ENCODE data around the gene TSHZ2.

Gene TSHZ2

DNA sequence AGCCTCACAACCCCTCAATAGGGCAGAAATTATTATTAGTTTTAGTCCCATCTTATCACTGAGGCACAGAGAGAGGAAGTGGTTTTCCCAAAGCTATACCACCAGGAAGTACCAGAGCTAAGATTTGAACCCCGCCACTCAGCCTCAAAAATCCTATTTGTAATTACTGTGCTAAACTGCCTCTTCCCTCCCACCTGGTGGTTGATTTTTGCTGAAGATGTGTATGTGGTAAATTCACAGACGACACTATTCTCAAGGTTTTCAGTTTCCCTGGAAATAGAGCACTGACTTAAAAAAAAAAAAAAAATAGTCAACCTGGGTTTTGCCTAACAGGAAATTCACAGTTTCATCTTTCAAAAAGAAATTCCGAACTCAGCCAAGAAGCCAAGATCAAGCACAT is 57.9 kb downstream of the TSHZ2 start:
- FAIRE-seq, result no peak

DNA sequence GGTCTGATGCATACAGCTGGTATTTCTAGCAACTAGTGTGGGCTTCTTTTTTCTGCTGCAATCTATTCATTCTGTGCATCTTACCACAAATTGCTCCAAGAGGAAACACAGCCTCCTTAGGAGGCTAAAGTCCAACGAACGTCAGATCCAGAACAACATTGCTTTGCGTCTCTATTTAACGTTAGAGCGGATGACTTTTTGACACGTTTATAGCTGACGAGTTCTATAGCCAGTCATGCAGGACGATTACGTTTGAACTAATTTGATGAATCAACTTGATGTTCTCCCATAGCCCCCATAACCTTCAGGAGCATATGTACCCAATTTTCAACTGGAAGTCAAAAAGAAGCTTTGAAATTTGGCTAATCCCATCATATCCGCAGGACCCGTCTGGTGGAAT is 59.9 kb downstream of the TSHZ2 start:
- no peak for FAIRE-seq

DNA sequence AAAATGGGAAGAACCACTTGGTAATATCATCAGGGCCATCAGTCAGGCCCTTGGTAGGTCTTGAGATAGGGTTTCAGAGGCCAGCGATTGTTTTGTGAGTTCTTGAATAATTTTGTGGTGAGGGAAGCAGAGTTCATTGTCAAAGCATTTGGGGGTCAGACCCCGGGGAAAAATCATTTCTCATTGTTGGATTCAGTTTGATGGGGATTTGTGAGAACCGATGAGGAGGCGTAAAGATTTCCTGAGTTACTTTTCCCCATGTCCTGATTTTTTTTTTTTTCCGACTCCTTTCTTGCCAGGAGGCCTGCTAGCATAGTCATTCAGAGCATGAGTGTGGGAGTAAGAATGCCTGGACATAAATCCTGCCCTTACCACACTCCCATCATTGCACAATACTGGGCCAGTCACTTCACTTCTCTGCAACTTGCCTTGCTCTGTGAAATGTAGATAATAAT is 60.3 kb downstream of the TSHZ2 start:
- no peak for FAIRE-seq

DNA sequence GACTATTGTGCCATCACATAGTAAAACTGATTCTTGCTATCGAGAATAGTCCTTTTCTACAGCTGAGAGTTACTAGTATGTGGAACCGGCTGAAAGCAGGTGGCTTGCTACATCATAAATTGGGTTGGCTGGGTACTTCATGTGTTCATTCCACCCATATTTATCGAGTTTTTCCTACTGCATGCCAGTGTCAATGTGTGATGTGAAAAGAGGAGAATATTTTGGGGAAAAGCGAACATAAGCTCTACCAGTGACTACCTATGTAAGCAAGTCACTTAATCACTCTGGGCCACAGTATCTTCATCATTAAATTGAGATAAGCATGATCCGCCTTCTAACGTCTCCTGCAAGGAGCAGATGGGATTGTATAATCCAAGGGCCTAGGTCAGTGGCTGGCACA is 61.0 kb downstream of the TSHZ2 start:
- FAIRE-seq, result no peak

DNA sequence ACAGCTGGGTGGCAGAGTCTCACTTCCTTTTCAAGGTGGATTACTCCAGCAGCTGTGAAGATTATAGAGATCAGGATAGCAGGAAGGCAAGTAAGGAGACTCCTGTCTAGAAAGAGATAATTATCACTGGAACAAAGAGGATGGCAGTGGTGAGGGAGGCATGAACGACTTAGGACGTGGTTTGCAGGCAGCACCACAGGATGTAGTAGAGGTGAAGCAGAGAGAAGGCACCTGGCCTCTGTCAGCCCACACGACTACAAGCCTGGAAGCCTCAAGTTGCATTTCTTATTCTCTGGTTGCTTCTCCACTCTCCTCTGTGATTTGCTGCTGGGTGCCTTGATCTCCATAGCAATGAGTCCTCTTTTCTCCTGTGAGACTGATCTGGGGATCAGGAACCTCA is 62.7 kb downstream of the TSHZ2 start:
- no peak for FAIRE-seq

DNA sequence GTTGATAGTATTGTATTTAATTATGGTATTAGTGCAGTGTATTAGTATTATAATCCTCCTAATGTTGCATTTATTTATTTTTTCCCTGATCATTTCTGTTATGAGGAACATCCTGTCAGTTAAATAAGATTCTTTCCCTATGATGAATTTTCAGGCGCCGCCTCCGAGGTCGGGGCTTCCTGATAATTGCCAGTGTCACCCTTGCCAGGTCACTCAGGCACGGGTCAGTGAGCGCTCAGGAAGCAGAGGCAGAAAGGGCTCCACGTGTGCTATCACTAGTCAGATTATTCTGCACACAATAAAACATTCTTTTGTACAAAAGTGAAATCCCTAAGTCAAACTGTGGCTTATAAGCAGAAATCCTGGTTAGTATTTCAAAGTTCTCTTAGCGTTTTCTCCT is 64.8 kb downstream of the TSHZ2 start:
- no peak for FAIRE-seq

DNA sequence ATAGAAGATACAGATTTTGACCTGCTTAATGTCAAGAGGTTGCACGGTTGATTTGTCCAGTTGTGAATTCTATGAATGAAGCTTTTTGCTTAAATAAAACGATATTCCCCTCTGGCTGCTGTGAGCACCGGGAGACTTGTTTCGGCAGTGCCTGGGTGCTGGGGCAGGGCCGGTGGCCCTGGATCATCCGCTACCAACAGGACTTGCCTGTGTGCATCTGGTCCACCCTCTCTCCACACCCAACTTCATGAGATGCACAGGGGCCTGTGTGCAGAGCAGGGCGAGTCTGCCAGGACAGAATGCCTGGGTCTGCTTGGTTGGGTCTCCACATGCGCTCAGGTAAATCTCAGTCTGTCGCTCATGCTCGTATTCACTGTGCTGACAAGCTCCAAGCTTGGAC is 65.5 kb downstream of the TSHZ2 start:
- no peak for FAIRE-seq

DNA sequence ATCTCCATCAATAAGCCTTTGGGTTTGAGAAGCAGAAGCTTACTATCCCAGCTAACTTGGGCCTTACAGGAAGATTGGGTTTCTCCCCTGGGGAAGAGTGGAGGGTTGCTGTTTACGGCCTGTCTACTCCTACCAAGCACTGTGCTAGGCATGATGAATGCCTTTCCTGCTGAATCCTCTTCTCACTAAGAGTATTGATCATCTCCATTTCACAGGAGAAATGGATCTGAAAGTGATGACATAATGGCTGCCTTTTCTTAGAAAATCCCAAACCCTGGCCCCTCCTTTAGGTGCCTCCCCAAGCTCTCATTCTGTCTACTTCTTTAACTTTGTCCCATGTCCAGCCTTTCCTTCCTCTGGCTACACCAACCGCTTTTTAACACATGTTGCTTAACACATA is 66.1 kb downstream of the TSHZ2 start:
- no peak for FAIRE-seq

DNA sequence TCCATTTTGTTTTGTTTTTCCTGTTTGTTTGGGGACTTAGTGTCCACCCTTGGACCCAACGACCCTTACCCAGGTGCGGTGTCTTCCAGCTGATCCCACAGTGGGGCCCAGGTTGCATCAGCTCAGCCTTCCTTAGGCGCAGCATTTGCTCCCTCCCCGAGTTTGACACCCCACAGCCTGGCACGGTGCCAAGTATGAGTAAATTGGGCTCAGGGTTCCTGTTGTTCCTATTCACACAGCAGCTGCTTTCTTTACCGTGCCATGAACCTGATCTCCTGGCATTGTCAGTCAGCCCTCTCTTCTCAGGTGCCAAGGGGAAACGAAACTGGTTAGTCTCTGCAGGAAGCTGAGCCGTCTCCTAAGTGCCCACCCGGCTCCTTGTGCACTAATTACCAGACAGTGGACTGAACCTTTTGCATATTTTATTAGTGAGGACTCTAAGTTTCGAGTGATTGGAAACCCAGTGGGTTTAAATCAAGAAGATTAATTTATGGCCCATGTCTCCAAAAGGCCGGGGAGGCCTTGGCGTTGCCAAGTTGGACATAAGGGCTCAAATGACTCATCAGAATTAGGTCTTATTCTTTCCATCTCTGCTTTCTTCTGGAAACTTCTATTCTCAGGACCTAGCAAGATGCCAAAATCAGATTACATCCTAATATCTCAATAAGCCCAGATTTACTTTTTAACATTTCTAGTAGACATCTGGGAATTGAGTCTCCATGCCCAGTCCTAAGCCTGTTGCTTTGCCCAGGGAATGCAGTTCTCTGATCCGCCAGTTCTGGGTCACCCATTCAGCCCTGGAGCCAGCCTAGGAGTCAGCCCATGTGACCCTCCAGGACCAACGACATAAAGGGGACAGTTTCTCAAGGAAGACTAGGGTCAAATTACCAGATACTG is 68.8 kb downstream of the TSHZ2 start:
- FAIRE-seq, result no peak

DNA sequence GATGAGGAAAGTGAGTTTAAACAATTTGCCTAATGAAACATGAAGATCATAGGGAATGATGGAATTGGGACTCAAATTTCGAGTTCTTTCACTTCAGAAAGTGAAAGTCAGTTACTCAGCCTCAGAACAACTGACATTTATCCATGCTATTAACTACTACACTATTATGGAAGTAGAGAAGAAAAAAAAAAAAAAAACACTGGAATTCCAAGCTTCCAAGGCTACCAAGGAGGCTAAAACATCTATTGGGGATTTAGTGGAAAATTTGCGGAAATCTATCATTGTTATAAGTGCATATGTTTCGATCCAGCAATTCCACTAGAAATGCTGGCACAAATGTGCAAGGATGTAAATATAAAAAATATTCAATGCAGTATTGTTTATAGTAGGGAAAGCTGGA is 70.4 kb downstream of the TSHZ2 start:
- FAIRE-seq, result no peak

DNA sequence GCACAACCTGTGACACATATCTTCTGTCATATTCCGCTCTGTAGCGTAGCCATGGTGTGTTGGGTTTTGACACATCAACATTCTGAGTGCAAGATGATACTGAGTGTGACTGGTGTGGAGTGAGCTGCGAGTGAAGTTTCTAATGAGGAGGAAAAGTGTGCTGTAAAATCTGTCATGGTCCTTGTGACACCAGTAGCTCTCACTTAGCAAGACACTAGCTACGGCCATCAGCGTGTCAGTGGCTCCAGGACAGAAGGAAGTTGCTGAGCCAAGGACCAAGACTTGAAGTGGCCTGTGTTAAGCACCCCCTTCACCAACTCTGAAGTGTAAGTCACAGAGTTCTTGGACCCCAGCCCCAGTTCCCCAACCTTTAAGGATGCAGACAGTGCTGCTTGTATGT is 72.1 kb downstream of the TSHZ2 start:
- no peak for FAIRE-seq

DNA sequence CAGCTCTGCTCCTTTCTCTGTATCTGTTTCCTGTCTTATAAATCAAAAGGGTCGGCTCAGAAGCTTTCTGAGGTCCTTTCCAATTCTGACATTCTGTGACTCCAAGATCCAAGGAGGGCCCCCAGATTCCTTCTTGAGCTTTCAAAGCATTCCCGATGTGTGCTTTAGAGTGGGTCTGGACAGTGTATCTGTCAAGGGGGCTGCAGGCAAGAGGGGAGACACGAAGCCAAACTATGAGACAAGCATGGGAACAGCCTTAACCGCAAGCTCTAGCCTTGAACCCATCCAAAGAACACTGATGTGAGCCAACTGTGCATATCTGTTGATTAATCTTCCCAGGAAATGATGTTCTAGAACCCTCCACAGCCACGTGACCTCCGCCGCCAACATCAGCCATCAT is 73.8 kb downstream of the TSHZ2 start:
- no peak for FAIRE-seq

DNA sequence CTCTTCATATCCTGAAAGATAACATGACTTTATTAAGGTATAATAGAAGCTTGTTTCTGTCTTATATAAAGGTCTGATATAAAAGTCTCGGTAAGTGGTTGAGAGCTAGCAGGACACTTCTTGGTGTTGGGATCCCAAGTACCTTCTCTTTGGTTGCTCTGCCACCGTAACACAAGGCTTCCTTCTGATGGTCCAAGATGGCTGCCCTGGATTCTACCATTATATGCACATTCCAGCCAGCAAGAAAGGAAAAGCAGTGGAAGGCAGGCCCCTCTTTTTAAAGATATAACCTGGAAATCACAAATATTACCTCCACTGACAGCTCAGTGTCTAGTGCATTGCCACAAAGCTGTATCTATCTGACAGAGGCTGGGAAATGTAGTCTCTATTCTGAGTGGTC is 75.0 kb downstream of the TSHZ2 start:
- FAIRE-seq, result no peak

DNA sequence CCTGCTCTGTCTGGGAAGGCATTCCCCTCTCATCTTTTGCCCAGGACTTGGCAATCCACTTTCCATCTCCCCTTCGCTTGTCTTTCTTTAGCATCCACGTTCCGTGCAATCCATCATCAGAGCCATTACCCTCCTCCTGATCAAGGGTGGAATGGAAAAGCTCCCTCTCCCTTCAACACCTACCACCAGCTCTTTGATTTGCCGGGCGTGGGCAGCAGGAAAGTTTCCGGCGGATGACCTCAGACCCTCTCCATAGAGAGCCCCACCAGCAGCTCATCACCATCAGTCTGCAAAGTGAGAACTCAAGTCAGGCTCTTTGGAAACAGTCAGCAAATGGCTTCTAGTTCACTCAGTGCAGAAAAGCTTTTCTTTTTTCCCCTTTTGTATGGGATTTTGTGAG is 76.2 kb downstream of the TSHZ2 start:
- no peak for FAIRE-seq

DNA sequence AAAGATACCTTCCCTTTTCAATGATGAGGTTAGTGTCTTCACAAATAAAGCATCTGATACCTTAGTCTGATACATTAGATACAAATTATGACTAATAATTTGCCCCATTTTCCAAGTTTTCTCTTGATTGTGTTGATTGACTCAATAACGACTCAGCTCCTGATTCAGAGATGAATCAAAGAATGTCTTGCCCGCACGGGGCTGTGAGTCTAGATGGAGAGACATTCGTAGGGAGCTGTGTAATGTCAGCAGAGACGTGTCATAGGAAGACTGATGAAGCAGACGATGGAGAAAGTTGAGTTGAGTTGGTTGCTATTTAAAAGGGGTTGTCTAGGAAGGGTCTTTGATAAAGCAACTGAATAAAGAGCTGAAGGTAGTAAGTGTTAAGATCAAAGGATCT is 78.2 kb downstream of the TSHZ2 start:
- FAIRE-seq, result no peak

DNA sequence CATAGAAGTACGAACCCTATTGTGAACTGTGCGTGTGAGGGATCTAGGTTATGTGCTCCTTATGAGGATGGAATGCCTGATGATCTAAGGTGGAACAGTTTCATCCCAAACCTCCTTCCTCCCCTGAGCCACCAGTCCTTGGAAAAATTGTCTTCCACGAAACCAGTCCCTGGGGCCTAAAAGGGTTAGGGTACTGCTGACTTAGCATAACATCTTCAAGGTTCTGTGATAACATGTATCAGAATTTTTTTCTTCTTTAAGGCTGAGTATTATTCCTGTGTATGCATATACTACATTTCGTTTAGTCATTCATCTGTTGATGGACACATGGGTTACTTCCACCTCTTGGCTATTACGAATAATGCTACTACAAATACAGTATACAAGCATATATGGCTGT is 80.2 kb downstream of the TSHZ2 start:
- FAIRE-seq, result no peak

DNA sequence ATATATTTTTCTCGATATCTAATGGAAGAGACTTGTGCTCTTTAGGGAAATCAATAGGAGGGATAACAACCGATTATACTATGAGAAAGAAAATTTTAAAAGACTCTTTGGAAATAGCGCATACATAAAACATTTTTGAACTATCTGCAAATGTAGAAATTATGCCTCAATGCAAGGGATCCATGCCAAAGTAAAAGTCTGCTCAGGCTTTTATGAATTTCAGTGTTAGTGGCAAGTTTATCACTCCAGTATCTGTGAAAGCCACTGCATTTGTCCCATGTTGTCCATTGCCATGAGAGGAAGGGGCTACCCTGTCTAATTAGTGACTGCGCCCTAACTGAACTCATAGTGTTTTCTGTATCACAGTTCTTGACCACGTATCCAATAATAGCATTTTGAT is 81.4 kb downstream of the TSHZ2 start:
- no peak for FAIRE-seq

DNA sequence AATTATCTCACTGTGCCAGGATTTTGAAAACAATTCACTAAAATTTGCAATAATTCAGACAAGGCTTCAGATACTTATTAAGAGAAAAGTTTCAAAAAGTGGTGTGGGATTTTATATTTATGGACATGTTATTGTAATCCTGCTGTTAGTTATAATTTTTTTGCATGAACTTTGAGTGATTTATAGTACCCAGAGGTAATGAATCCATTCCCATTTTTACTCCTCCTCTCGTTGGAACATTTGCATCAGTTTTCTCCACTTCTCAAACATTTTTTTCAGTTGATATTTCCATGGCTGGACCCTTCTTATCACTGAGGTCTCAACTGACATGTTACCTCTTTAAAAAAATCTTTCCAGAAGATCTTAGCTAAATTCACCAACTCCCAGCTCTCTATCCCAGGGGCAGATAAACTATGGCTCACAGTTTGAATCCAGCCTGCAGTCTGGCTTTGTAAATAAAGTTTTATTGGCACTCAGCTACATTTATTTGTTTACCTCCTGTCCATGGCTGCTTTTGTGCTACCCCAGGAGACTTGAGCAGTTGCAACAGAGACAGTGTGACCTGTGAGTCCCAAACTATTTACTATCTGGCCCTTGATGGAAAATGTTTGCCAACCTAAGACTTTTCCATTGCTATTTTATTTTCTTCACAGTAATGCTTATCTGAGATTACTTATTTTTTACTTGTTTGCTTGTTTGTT is 83.4 kb downstream of the TSHZ2 start:
- no peak for FAIRE-seq

DNA sequence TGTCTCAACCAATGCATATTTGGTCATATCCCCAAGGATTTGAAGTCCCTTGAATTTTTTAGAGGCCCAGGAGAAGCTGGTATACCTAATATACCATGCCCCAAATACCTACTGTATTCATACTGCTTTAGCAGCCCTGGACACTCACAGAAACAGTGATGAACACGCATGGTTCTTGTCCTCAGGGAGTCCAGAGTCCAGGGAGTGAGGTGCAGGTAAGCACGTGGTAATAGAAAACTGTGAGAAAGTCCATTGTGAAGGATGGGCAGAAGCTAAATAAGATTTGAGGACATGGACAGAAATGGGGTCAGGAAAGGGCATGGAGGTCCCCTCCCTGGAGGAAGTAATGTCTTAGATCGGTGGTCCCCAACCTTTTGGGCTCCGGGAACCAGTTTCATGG is 85.4 kb downstream of the TSHZ2 start:
- FAIRE-seq, result no peak

DNA sequence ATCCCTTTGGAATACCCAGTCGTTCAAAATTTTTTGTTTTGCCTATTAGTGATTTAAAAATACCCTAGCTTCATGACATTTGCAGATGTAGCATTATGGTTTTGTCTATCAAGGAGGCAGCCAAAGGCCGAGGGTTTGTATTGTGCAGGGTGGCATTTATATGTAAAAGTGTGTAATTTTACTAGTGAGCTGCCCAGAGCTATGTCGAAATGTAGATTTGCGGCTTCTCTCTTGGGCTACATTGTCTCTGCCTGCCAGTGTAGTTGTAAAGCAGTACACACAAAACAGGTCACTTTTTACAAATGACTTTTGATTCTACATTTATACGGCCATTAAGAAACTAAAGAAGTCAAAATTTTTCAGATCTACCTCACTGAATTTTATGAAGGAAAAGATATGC is 87.7 kb downstream of the TSHZ2 start:
- no peak for FAIRE-seq

DNA sequence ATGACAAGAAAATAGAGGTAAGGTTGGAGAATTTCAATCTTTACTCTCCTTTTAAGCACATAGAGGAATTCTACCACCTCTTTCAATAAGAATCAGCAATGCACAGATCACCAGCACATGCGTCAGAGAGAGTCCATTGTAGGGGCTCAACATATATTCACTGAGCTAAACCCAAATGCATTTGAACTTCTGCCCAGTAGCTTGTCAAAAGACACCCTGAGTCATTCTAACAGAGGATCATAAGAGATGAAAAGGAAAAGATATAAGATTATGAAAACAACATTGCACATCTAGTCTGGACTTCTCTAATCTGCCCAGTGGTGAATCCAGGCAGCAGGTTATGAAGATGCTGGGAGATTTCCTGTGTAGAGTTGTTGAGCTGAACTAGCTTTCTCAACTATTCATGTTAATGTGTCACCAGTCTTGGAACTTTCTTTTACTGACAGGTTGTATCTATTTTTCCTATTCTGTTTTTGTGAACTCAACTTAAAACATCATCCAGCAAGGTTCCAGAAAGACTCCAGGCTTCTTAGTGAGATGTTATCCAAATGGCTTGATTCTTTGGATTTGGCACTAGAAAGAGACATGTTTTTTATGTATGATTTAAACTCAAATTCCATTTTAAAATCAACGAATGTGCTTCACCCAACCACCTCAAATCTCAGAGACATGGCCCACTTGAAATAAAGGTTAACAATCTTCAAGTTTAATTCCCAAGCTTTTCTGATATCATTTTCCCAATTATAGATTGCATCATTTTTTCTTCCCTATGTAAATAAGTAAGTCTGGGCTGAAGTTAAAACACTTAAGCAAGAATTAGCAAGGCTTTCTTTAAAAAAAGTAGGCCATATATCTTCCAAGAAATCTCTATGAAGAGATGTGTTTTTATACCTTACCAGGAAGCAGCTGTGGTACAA is 89.3 kb downstream of the TSHZ2 start:
- FAIRE-seq, result no peak

DNA sequence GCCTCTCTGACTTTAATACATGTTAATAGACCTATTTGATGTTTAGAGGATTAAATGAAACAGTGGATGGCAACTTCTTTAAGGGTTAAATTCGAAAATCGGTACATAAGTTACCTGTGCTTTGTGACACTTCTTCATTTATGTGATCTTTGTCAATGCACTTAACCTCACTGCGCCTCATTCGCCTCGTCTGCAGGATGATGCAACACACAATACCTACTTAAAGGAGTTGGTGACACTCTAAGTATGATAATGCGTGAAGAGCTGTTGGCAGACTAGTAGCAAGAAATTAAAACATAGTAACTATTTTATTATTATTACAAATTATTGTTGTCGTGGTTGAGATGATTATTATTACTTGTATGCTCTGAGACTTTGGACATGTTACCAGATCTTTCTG is 92.8 kb downstream of the TSHZ2 start:
- no peak for FAIRE-seq

DNA sequence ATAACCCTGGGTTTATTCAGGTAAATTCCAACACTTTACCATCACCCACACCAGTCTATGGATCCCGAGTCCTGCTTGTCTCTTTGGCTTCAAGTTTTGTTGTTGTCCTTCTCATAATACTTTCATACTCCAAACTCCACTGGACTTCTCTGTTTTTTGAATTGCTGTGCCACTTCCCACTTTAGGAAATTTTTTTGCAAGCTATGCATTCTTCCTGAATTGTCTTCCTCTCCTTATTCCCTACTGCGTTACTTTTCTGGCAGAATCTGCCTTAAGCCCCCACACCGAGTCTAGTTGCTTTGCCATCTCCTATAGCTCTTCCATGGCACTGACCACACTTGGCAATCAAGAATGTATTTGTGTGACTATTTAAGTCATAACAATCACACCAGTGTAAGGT is 96.1 kb downstream of the TSHZ2 start:
- FAIRE-seq, result no peak

Measured in islet of Langerhans (tissue), 1 donor.